T1000 (cell line): ENCODE data around the gene LPIN1.
"Not testable (repeated sequence)": the region's sequence is repeated elsewhere in the genome, so short reads cannot be mapped to it uniquely, and the experiment has no call there.

Experiments
- DNase-seq: peaks from one replicate; lab custom pipeline; 2025; ENCODE audit warnings: mixed read lengths; lab: John Stamatoyannopoulos, UW

Gene LPIN1

DNA sequence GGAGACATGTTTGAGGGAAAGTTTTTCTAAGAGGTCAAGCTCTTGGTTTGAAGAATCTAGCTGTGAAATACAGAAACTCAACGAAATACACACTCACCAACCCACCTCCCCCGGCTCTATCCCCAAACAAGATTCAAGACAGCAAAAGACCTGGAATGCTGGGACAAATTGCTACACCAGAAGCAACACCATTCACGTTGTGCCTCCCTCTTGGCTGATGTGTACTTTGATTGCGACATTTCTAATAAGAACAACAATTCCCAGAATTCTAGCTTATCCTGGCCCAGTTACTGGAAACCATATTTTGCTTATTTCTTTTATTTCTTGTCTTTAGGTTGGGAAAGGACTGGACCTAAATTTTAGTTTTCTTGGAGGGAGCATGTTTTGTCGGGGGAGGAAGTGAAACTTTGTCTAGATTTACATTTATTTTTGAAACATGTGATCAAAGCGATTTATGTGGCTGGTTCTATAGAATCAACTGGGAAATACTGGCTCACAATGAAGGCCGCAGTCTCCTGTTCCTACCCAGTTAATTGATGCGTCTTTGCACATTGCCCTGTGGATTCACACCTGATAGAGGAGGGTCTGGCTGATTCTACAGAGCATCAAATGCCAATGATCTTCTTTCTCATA lies 29.6 kb upstream of the LPIN1 start:
- DNase-seq: no peak

DNA sequence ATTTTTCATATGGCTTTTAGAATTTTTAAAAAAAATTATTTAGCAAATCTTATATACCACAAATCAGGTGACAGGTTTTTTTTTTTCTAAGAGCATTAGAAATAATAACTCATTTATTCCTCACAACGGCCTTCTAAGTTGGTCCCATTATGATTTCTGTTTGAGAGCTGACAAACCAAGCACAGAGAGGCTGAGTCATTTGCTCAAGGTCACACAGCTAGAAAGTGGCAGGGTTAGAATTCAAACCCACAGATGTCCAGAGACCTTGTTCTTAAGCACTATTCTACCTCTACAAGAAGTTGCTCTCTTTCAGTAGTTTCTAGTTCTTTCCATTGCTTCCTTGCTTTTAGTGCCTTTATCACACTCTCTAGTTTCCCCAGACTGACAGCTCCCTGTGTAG lies 28.8 kb upstream of the LPIN1 start:
- no peak for DNase-seq

DNA sequence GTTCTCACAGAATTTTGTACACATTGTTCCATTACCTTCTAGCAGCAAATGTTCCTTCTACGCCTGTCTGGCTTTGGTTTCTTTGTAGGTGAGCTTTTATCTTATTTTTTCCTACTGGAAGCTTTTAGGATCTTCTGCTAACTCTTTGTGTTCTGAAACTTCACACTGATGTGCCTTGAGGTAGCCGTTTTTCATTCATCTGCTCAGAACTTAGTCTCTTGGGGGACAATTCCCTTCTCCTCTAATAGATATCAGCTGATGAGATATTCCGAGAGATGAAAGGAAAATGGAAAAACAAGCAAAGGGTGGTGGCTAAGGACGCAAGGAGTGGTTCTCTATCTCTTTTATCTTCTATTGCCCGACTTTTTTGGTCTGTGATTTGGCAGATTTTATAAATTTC lies 27.8 kb upstream of the LPIN1 start:
- no peak for DNase-seq

DNA sequence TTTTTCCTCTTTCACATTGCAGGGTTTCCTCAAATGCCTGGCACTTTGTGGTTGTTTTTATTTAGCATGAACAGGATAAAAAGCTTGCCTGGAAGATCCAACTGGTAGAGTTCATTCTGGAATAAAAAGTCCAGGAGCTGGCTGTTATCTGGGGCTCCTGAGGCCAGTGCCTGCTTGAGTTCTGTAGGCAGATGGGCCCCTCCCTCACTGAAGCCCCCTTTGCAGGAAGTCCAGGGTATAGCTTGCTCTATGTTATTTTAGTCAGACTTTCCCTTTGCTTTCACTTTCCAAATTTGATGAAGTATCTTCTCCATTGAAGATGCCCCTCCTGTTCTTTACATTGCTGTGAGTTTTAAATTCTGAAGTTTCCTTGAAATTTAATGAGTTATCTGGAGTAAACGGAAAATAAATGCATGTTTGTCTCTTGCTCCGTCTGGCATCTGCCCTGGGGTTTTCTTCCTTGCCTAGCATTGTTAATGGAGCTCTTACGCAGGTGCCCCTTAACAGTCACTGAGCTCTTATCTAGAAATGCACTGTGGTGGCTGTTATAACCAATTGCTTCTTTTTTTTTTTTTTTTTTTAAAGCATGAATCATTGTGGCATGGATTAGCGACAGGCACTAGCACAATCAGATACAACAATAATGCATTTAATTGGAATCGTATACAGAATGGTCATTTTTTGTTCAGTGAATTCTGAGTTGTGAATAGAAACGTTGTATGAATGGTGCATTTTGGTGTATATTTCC lies 27.0 kb upstream of the LPIN1 start:
- no peak for DNase-seq

DNA sequence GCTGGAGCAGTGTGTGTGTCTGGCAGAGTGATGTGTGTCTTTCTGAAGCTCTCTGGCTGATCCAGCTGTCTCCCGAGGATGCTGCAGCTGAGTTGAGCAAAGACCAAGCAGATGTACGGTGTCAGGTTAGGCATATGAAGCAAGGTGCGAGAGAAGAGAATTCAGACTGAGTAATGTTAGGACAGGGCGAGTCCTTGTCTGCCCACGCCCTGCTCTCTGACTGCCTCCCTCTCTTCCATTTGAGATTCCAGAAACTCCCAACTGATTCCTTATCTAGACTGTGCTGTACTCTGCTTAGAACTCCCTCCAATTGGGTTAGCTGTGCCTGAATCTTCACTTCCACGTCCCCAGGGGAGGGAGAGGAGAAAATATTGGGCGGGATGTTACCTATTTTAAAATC lies 25.7 kb upstream of the LPIN1 start:
- DNase-seq: no peak

DNA sequence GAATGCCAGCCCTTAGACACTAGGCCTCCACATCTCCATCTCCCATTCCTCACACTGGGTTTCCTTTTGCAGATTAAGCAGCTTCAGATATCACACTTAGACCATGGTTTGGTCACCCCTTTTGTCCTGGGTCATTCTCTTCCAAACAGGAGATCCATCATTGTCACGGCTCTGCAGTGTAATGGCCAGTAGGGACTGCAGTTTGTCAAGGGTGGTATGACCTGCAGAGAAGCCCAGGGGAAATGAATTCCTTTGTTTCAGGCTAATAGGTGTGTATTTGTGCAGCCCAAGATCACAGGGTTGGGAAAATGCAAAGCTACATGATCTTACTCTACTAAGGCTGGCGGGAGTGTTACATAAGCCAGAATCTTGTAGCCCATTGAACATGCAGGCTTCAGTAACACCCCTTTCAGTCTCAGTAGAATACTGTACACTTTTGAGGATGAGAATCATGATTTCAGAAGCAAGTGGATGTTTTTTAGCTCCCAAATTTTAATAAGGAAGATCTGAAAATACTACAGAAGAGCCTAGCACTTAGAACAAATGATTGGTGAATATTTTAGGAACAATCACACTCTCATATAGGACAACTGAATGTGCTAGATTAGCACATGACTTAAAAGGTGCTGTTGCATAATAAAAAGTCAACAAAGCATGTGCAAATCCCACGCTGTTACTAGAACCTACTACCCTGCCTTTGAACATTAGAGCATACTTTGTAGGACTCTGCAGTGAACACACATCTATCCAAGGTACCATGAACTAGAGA lies 24.0 kb upstream of the LPIN1 start:
- DNase-seq: no peak

DNA sequence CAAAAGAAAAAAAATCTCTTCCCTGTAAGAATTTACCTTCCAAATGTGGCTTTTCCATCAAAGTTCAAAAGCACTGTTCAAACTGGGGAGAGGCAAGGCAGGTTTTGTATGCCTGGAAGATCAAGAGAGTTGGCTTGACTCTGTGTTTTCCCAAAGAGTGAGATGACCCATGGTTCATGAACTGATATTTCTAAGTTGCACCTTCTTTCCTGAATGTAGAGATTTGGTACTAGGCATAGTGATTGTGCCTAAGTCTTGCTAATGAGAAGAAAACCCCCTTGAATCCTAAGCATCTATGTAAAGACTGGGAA lies 23.4 kb upstream of the LPIN1 start:
- DNase-seq: no peak

DNA sequence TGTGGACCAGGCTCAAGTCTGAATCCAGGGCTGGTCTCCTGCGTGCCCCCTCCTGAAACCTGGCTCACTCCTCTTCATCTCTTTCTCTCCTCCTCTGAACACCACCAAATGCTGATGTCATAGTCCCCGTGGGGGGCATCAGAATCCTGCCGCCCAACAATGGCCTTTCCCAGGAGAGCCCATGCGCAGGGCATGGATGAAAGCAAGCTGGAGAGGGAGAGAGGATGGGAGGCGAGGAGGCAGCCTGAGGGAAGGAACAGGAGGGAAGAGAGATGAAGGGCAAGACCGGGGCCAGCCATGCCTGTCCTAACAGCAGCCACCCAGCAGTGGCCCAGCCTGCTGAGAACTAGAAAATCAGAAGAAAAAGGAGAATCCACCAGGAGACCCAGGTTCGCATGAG lies 22.3 kb upstream of the LPIN1 start:
- DNase-seq: no peak

DNA sequence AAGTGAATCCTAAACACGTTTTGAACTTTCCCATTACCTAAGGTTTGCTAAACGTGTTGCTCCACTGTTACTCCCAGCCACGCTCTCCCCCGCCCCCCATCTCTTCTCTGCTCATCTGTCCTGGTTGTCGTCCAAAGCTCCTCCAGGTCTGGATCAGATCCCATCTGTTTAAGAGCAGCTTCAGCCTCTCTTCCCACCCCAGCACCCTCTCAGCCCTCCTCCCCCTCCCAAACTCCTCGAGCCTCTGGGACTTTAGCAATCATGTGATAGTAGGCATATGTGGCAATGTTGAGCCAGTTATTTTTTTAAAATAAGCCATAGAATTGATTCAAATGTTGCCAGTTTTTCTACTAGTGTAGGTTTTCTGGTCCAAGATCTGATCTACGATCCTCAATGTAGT lies 20.0 kb upstream of the LPIN1 start:
- DNase-seq: no peak

DNA sequence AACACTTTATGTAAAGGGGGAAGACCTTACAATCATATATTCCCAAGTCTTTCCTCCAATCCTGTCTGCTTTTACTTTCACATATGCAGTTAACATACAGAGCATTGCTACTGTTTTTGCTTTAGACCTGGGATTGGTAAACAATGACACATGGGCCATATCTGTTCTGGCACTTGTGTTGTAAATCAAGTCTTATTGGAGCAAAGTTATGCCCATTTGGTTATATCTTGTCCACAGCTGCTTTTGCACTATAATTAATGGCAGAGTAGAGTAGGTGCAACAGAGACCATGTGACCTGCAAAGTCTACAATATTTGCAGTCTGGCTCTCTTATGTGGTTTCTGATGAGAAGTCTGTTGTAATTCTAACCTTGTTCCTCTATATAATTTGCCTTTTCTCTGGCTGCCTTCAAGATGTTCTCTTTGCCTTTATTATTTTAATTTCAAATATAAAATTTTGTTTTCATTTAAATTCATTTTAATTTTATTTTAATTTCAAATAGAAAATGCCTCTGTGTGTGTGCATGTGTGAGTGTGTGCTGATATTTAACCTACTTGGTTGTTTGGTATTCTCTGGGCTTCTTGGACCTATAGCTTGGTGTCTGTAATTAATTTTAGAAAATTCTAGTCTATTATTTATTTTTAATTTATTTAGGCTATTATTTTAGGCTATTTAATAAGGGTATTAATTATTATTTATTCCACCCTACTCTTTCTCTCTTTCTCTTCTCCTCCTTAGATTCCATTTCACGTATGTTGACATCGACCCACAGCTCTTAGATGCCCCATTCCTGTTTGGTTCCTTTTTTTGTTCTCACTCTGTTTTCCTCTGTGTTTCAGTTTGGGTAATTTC lies 16.8 kb upstream of the LPIN1 start:
- no peak for DNase-seq

DNA sequence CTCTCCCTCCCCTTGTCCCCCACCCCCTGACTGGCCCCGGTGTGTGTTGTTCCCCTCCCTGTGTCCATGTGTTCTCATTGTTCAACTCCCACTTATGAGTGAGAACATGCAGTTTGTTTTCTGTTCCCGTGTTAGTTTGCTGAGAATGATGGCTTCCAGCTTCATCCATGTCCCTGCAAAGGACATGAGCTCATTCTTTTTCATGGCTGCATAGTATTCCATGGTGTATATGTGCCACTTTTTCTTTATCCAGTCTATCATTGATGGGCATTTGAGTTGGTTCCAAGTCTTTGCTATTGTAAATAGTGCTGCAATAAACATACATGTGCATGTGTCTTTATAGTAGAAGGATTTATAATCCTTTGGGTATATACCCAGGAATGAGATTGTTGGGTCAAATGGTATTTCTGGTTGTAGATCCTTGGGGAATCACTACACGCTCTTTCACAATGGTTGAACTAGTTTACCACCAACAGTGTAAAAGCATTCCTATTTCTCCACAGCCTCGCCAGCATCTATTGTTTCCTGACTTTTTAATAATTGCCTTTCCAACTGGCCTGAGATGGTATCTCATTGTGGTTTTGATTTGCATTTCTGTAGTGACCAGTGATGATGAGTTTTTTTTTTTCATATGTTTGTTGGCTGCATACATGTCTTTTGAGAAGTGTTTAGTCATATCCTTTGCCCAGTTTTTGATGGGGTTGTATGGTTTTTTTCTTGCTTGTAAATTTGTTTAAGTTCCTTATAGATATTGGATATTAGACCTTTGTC lies 15.0 kb upstream of the LPIN1 start:
- not testable (repeated sequence) for DNase-seq

DNA sequence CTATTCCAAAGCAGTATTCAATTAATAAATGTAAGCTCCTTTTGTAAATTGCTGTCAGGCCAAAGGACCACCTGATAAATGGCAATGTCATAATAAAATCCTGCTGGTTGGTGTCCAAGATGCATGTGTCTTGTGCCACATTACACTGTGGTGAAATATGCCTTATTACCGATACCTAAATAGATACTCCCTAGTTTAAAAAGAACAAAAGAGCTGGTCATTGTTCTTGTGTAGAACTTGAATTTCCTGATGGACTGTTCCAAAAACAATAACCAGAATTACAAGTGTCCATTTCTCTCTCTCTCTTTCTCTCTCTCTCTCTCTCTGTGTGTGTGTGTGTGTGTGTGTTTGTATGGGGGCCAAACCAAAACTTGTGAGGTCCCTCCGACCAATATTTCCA lies 13.8 kb upstream of the LPIN1 start:
- no peak for DNase-seq

DNA sequence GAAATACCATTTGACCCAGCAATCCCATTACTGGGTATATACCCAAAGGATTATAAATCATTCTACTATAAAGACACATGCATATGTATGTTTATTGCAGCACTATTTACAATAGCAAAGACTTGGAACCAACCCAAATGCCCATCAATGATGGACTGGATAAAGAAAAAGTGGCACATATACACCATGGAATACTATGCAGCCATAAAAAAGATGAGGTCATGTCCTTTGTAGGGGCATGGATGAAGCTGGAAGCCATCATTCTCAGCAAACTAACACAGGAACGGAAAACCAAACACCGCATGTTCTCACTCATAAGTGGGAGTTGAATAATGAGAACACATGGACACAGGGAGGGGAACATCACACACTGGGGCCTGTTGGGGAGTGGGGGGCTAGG lies 8.6 kb upstream of the LPIN1 start:
- DNase-seq: not testable (repeated sequence)

DNA sequence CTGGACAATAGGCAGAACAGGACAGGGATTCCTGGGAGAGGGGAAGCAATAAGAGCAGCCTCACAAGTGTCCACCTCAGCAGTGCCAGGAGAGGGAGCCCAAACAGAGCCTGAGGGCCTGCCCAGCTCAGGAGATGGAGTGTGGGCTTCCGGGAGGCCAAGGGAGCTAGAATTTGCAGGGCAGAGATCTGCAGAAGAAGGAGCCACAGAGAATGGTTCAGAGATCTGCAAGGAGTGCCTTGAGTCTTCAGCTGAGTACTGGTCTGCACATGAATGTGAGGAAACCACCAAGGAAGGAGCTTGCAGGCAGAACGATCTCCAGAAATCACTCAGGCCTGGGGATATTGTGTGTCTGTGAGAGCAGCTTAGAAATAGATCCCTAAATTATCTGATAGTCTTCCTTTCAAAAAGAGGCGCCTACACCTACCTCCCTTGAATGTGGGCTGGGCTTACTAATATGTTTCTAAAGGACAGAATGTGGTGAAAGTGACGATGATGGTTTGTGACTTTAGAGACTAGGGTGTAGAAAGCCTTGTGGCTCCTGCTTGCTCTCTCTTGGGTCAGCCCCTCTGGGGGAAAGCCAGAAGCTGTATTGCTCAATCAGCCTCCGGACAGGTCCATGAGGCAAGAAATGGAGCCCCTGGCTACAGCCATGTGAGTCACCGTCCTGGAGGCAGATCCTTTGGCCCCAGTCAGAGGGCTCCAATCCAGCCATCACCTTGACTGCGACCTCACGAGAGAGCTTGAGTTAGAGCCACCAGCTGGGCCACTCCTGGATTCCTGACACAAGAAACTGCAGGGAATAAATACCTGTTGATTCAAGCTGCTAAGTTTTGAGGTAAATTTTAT lies 7.6 kb upstream of the LPIN1 start:
- DNase-seq: peak; percentile 42

DNA sequence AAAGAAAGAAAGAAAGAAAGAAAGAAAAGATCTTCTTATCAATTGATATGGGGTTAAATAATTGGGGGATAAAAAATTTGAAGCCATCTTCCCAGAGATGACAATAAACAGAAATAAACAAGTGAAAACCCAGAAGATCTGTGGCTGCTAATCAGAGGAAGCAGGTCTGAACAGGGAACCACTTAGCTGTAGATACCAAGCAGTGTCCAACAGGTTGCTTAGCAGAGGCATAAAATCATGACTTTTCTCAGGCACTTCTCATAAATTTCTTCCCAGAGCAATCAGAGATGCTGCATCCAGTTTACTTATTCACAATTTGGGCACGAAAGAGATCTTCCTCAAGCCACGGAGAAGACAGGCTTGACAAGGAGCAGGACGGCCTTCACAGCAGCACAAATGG lies 5.7 kb upstream of the LPIN1 start:
- DNase-seq: no peak

DNA sequence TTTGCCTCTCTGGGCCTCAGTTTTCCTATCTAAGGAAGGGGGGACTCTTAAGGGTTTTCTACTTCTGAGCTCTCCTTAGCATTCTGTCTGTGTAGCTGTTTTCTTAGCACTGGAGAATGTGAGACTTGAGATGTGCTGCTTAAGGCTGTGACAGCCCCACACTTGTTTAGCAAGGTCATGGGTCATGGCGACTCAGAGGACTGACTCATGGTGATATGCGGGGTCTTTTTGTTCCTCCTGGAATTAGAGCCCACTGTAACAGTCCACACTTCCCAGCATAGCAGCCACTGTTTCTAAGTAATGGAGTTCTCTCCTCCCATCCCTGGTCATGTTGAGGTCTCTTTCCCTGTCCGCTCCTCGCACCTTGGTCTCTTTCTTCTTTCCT lies 4.1 kb upstream of the LPIN1 start:
- no peak for DNase-seq

DNA sequence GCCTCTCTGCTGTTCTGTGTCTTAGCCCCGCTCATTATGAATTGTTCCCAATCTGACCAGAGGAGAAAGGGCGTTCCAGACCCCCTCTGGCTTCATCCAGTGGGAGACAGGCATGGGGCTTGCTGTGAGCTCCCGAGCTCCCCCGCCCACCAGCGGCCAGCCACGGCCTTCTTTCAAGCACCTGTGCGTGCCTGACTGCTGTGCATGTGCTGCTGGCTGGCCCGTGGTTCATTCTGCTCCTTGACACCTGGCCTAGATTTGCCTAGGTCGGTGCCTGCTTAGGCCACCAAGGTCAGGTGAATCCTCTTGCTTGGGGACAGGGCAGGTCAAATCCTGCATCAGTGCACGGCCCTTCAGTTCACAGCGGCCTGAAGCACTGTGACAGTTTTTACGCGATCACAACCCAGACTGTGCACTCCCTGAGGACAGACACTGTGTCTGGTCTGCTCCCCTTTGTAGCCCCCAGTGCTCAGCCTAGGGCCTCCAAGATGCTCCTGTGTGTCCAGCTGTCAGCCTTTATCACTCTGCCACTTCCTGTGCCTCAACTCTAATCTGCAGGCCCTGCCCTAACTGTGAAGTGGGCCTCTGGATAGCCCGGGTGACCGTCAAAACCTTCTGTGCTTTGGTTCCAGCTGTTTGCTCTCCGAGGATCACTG lies 3.6 kb upstream of the LPIN1 start:
- DNase-seq: no peak

DNA sequence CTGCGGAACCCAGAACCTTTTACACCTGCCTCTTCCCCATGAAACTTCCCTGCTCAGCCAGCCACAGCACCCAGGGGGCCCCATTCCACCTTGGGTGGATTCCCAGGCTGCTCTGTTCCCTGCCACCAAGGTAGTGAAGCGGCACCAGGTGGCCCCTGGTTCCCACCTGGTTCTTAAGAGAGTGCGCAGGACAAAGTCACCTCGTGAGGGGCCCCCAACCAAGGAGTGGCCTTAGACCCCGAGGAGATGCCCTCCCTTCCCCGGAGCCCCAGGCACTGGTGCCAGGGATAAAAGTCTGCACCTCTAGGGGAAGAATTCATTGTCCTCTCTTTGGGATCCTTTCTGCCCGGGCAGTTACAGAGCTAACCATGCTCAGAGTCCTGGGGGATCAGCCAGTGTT lies 3.1 kb upstream of the LPIN1 start:
- no peak for DNase-seq

DNA sequence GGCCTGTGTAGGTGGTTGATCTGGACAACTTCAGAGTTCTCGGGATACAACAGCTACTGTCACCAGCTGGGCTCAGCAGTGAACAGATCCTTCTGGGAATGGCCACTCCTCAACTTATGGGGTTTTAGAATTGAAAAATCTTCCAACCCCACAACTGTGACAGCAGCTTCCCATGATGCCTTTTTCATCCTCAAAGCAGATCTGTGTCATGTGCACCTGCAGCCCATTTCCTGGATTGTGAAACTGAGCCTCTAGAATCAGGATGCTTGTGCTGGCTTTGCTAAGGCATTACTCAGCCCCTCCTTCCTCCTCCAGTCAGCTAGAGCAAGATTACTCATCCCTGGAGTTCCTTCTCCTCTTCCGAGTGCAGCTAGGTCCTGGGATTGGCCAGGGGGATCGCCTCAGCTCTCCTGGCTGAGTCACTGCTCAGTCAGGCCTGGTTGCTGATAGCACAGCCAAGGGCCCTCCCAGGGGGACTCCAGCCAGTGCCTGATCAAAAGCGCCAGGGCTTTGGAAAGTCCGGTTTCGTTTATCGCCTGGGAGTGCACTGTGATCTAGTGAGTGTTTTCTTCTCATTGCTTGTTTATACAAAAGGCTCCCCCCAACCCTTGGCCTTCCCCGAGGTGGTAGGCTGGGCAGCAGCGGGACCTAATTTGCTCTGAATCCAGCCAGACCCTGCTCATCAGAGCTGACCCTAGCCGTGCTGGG lies 2.4 kb upstream of the LPIN1 start:
- peak; percentile 92 for DNase-seq
